NCI-H226 (cell line): ENCODE data around the gene NOP9.
A peak's percentile ranks its signal among the peaks of the same experiment; 100 is the strongest.

Source experiments
- DNase-seq: peaks from one replicate; pipeline ENCODE4 v3.0.0-alpha.2; 2015

The NOP9 gene

DNA sequence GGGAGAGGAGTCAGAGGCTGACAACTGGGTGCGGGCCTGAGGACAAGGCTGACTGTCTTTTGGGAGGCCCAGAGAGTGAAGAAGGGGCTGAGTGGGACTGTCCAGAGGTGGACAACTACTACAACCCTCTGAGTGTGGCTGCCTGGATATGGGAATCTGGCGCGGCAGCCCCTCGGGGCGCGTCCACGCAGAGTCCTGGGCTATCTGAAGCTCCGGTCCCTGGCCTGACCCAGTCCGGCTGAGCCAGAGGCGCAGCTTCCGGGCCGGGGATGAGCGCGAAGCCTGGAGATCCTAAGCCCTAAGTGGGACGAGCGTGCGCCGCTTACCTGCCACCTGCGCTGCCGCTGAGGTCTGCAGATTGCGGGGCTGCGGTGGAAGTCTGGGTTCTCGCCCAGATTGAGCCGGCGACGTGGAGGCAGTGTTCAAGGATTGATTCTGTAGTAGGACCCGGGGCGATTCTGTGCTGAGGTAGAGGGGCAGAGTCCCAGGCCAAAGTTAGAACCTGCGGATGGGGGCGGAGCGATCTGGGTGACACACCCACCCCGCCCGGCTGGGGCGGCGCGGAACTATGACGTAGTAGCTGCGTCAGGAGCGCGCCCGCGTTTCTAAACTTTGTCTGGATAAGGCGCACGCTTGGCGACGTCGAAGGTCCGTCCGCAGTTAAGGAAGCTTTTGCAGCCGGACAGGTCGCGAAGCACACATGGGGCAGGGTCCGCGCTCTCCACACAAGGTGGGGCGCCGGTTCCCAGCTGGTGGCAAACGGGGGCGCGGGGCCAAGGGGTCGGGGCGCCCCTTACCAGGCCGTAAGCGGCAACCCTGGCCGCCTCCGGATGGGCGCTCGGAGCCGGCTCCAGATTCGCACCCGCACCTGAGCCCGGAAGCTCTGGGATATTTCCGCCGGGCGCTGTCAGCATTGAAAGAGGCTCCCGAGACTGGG, at the start of gene NOP9, which contains the start of gene DHRS1:
Gene NOP9, plus strand, starts transcription at position 596 of the 937 bp plus-strand sequence. Its CDS starts 105 bp downstream, at position 701.
Gene DHRS1, minus strand, starts transcription at position 526 of the 937 bp plus-strand sequence. CDS start 674 bp downstream, outside the sequence.
- peak; percentile 86 for DNase-seq

GRCh38 chr14:24250354-24250753, 49.3 kb upstream of the NOP9 start:
- no peak for DNase-seq

DNA sequence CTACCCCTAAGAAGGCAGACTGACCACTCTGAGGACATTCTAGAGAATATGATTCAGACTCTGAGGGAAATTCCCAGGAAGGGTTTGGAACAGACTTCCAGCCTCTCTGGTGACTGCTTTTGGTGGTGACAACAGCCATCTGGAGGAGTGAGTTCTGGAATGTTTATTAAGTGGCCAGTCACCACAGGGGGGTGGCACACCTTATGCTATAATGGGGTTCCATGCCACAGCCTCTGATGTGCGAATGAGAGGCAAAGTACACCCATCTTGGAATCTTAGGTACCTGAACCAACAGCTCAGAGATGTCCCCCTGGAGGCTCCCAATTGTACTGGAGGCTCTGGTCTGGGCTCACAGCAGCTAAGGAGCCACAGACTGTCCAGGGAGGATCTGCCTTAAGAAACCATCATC, 47.8 kb upstream of the NOP9 start:
- DNase-seq, result peak; percentile 16

- DNase-seq, result no peak
Measured at GRCh38 chr14:24252289-24253124, 47.1 kb upstream of the NOP9 start.

DNA sequence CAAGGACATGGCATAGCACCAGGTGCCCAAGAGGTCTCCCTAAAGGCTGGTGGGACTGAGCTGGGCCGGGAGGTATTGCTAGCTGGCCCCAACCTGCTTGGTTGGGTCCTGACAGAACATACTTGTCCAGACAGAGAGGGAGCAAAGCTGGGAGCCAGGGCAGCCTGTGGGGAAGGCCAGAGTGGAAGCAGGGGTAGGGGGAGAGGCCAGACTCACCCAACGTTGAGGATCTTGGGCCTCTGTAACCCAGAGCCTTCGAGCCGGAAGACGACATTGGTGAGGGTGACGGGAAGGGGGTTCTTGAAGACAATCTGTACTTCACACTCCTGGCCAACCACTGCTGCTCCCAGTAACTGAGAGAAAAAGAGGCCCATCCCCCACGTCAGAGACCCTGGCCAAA, 45.7 kb upstream of the NOP9 start:
- no peak for DNase-seq

GRCh38 chr14:24254630-24255392, 44.8 kb upstream of the NOP9 start:
- no peak for DNase-seq

GRCh38 chr14:24255438-24255837, 44.2 kb upstream of the NOP9 start:
- DNase-seq, result no peak

GRCh38 chr14:24255931-24256711, 43.5 kb upstream of the NOP9 start:
- no peak for DNase-seq

GRCh38 chr14:24256960-24257359, 42.7 kb upstream of the NOP9 start:
- DNase-seq, result no peak

DNA sequence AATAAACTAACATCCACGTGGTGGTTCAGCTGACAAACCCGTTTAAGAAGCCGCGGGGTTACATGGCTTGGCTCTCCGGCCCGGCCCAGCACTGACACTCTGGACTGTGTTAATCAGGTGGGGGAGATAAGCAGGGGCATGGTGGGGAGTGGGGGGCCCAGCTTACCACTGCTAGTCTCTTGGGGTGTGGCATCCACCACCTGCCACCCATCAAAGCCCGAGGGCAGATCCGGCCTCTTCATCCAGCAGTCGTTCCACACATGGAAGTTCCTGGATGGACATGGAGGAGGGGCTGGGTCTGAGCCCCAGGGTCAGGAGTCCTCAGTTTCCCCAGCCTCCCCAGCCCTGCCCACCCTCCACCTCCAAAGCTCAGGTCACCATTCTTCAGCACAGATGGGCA, 41.5 kb upstream of the NOP9 start:
- no peak for DNase-seq

DNA sequence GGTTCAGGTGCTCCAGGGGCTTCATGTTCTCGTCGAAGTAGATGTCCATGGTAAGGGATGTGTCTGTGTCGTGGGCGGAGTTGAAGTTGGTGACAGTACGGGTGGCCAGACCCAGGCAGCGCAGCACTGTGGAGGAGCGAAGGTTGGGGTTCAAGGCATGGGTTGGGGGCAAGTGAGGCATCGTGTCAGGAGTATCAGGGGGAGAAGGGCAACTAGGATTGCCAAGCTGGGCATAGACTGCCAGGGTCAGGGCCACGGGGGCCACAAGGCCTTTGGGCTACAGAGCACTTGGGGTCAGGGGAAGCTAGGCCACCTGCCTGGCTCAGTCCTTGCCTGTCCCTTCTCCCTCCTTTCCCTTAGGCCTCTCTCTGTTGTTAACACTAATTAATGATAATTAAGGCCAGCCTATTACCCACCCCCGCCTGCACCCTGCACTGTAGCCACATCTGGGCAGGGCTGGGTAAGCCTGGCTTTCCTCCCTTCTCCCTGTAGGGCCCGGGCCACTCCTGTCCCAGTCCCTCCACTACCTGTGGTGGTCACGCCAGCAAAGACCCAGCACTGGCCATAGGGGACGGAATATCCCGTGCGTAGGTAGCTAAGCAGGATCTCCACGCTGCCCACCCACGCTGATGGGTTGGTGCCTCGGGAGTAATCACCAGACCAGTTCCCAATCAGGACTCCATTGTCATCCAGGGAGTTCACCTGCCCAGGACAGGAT, 40.9 kb upstream of the NOP9 start:
- no peak for DNase-seq

- DNase-seq, result peak; percentile 80
Measured at GRCh38 chr14:24259282-24260025, 40.2 kb upstream of the NOP9 start.

DNA sequence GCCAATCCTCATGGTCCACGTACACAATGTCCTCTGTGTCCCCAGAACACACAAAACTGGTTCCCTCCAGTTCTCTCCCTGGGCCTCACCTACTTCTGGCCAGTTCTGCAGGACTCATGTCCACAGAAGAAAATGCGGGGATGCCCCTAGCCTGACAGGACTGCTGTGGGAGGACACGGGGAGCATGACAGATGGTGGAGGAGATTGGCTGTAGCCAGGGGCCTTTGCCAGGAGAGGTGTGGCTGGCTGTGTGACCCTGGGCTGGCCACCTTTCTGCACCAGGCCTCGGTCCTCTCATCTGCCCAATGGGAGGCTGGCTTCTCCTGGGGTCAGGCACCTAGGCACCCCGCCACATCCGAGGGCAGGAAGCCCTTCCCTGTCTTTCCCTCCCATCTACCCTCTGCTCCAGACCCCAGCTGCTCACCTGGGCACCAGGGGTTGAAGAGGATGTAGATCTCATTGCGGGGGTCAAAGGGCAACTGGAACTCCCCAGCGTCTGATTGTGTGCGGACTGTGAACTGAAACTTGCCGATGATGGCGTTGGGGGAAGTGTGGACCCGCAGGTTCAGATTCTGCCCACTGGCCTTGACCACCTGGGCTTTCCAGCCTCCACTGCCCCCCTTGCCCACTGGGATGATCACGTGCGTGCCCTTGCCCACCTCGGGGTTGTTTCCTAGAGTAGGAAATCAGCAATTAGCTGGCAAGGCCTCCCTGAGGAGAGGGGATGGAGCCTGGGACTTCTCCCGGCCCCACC, 39.4 kb upstream of the NOP9 start:
- no peak for DNase-seq

DNA sequence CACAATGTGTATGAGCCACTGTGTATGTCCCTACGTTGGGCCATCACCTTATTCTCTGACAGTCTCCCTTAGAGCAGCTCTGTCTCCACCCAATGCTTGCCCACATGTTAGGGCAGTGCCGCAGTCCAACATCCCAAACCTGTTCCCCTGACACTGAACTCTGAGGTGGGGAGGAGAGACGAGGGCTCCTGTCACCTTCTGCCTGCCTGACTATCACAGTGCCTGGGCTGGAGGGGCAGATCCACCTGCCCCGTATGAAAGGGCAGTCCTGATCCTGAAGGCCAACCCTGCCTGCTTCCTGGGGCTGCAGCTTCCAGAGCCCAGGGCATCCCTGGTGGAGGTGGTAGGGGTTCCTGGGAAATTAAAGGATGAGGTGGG, 38.9 kb upstream of the NOP9 start:
- DNase-seq, result no peak

GRCh38 chr14:24261256-24261968, 38.2 kb upstream of the NOP9 start:
- no peak for DNase-seq

- DNase-seq, result no peak
Measured at GRCh38 chr14:24261969-24262327, 37.7 kb upstream of the NOP9 start.

DNA sequence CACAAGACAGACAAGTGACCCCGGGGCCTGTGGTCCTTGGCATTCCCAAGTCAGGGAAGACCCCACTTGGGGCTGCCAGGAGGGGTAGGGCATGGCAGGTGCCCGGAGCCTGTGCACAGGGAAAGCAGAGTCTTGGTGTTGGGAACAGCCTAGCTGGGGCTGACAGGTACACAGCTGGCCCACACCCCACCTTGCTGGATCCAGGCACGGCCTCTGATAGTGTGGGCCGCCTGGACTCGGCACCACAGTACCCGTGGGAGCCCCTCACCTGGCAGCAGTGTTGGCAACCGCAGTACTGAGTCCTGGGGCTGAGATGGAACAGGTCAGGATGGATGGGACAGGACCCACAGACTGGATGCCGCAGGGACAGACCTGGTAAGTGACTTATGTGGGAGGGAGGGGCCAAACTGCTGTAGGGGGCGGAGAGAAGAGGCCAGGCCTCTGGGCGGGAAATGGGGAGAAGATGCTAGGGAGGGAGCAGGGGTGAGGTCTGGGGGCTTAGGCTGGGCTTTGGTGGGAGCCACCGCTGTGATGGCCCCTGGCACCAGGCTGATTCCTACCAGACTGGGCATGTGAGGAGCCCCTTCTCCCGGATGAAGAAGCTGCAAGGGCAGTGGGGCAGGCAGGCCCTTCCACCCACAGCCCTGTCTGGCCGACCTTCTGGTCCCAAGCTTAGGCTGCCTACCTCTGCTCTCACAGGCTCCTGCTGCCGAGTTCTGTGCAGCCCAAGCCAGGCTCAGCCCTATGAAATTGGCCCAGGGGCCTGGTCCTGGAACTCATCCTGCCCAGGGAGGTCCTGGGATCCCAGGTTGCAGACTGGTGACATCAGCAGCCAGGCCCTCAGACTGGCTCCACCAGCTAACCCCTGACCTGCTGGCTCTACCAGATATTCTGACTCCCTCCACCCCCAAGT, 36.6 kb upstream of the NOP9 start, which contains the start of gene TGM1:
Gene TGM1, minus strand, starts transcription at position 357 of the 913 bp plus-strand sequence. CDS start 825 bp downstream, outside the sequence.
- DNase-seq, result no peak

DNA sequence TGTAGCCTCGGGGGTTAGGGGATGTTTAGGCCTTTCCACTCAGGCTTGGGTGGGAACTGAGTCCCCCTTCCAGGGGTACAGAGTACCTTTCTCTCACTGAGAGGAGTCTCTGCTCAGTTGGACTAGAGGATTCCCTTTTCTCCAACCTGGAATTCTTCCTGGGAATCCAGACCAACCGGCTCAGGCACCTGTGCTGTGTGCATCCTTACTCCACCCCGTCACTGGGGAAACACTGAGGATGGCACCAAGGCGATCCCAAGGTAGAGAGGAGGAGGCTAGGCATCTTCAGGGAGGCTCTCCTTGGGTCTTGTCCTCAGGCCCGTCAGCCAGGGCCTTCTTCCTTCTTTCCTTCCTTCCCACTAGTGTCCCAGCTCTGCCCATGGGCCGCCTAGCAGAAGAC, 35.8 kb upstream of the NOP9 start:
- no peak for DNase-seq
